H1 (cell line): Measurements from ENCODE around the gene FEM1C. TPM values are rescaled to one million over a fixed set of nuclear protein-coding genes. Genes with fewer than 3 reads are reported as not detected.

Experiments used
- CTCF ChIA-PET: fragments of 300-600 bp; sonication (Branson Sonifier 250); formaldehyde crosslinking; loops from one replicate; lab custom pipeline; 2021; ENCODE audit not compliant: partially characterized antibody; lab: Charles Lee
- POLR2A ChIA-PET: fragments of 300-600 bp; sonication (Branson Sonifier 250); formaldehyde crosslinking; loops from one replicate; lab custom pipeline; 2021; ENCODE audit warnings: inconsistent platforms; ENCODE audit not compliant: partially characterized antibody; lab: Charles Lee
- DNase-seq, 2 experiments: peaks; one replicate each; pipeline versions ENCODE4 v3.0.0 to v3.0.0-alpha.2; 2010 to 2022; ENCODE audit warnings: low spot score in 2 of 2, low read depth in 1 of 2, mixed read lengths in 1 of 2
- FAIRE-seq: peaks from 2 replicates; lab custom pipeline; 2011; peaks lifted over from hg19 to GRCh38; lab: Jason Lieb, UNC
- H2AFZ ChIP-seq: 2 replicates; pipeline ENCODE4 v1.8.1; 2012; ENCODE audit warnings: low read length, inconsistent platforms
- H2AK5ac ChIP-seq: 2 replicates; pipeline ENCODE4 v1.6.1; 2013; ENCODE audit warnings: low read depth, low read length
- H2BK120ac ChIP-seq: replicated peaks from 2 replicates; pipeline ENCODE3; 2013; ENCODE audit warnings: low read depth, low read length, inconsistent platforms
- H2BK12ac ChIP-seq: 2 replicates; pipeline ENCODE4 v1.6.1; 2013; ENCODE audit warnings: low read depth, low read length
- H2BK15ac ChIP-seq: 2 replicates; pipeline ENCODE4 v1.6.1; 2013; ENCODE audit warnings: low read length
- H2BK20ac ChIP-seq: 2 replicates; pipeline ENCODE4 v1.6.1; 2013; ENCODE audit warnings: low read length
- H2BK5ac ChIP-seq: 2 replicates; pipeline ENCODE4 v1.6.1; 2013; ENCODE audit warnings: low read depth, low read length
- H3K14ac ChIP-seq: 2 replicates; pipeline ENCODE4 v1.6.1; 2013; ENCODE audit warnings: inconsistent platforms; ENCODE audit not compliant: insufficient read length
- H3K18ac ChIP-seq: 2 replicates; pipeline ENCODE4 v1.6.1; 2013; ENCODE audit warnings: low read length; ENCODE audit errors: extremely low read depth
- H3K23ac ChIP-seq: 2 replicates; pipeline ENCODE4 v1.6.1; 2013; ENCODE audit warnings: inconsistent platforms; ENCODE audit not compliant: insufficient read length
- H3K23me2 ChIP-seq: 2 replicates; pipeline ENCODE4 v1.6.1; 2013; ENCODE audit warnings: low read depth, low read length
- H3K27ac ChIP-seq: 2 replicates; pipeline ENCODE4 v1.6.1; 2011; ENCODE audit warnings: low read depth, low read length, inconsistent platforms
- H3K27me3 ChIP-seq, 4 experiments: replicated peaks in 1 of 4; 1 replicate in 1 of 4; 2 replicates in 3 of 4; pipeline versions ENCODE4 v1.6.1 to v1.8.1; 2011 to 2013; ENCODE audit warnings: low read length in 3 of 4, mild to moderate bottlenecking in 3 of 4, inconsistent platforms in 2 of 4, mixed read lengths in 2 of 4, moderate library complexity in 1 of 4; ENCODE audit not compliant: control insufficient read depth in 3 of 4, insufficient read depth in 3 of 4; ENCODE audit errors: extremely low read depth in 1 of 4
- H3K36me3 ChIP-seq, 4 experiments: 2 replicates each; pipeline versions ENCODE4 v1.6.1 to v1.8.1; 2011 to 2013; ENCODE audit warnings: mild to moderate bottlenecking in 4 of 4, low read length in 3 of 4, moderate library complexity in 2 of 4, control low read depth in 1 of 4, inconsistent platforms in 1 of 4; ENCODE audit not compliant: insufficient read depth in 4 of 4, control insufficient read depth in 2 of 4
- H3K4ac ChIP-seq: replicated peaks from 2 replicates; pipeline ENCODE3; 2013; ENCODE audit warnings: low read length, low read depth, mixed read lengths, inconsistent platforms; ENCODE audit not compliant: insufficient read length
- H3K4me1 ChIP-seq, 4 experiments: replicated peaks in 1 of 4; 1 replicate in 1 of 4; 2 replicates in 3 of 4; pipeline versions ENCODE4 v1.6.1 to v1.8.1; 2011 to 2013; ENCODE audit warnings: low read length in 3 of 4, inconsistent platforms in 2 of 4, mixed read lengths in 1 of 4; ENCODE audit not compliant: insufficient read depth in 4 of 4, control insufficient read depth in 3 of 4
- H3K4me2 ChIP-seq, 2 experiments: 2 replicates each; pipeline versions ENCODE4 v1.6.1 to v1.8.1; 2011 to 2013; ENCODE audit warnings: low read depth in 2 of 2, low read length in 2 of 2, control low read depth in 1 of 2, inconsistent platforms in 1 of 2, mild to moderate bottlenecking in 1 of 2; ENCODE audit not compliant: insufficient read depth in 1 of 2
- H3K4me3 ChIP-seq, 4 experiments: fragments of 200-600, 300-600 bp in 1 of 4; sonication (generic), shearing (Covaris generic), sonication (Bioruptor Twin) in 1 of 4; 2 replicates each; pipeline versions ENCODE4 v1.5.1 to v1.8.1; 2011 to 2016; ENCODE audit warnings: low read length in 4 of 4, low read depth in 3 of 4, control low read depth in 2 of 4, inconsistent platforms in 2 of 4, mild to moderate bottlenecking in 2 of 4, mixed read lengths in 1 of 4, moderate library complexity in 1 of 4; ENCODE audit not compliant: insufficient read depth in 2 of 4; ENCODE audit errors: extremely low read depth in 1 of 4
- H3K56ac ChIP-seq: replicated peaks from 2 replicates; pipeline ENCODE3; 2013; ENCODE audit warnings: low read depth, mild to moderate bottlenecking, mixed read lengths, low read length, inconsistent platforms; ENCODE audit not compliant: insufficient read length
- H3K79me1 ChIP-seq: 2 replicates; pipeline ENCODE4 v1.6.1; 2013; ENCODE audit warnings: low read depth, low read length, control low read depth
- H3K79me2 ChIP-seq, 2 experiments: 2 replicates each; pipeline versions ENCODE4 v1.6.1 to v1.8.1; 2012 to 2013; ENCODE audit warnings: low read length in 2 of 2, mild to moderate bottlenecking in 2 of 2, inconsistent platforms in 1 of 2; ENCODE audit not compliant: insufficient read depth in 2 of 2, control insufficient read depth in 1 of 2
- H3K9ac ChIP-seq, 4 experiments: replicated peaks in 1 of 4; 1 replicate in 1 of 4; 2 replicates in 3 of 4; pipeline versions ENCODE4 v1.6.1 to v1.8.1; 2011 to 2013; ENCODE audit warnings: low read depth in 3 of 4, low read length in 3 of 4, control low read depth in 2 of 4, mild to moderate bottlenecking in 2 of 4, moderate library complexity in 2 of 4, inconsistent platforms in 1 of 4; ENCODE audit errors: extremely low read depth in 1 of 4
- H3K9me3 ChIP-seq, 2 experiments: 2 replicates each; pipeline versions ENCODE4 v1.6.1 to v1.8.1; 2012 to 2013; ENCODE audit warnings: mild to moderate bottlenecking in 2 of 2, moderate library complexity in 2 of 2, control low read depth in 1 of 2, inconsistent platforms in 1 of 2, low read depth in 1 of 2, low read length in 1 of 2, mixed read lengths in 1 of 2; ENCODE audit not compliant: insufficient read depth in 2 of 2
- H4K20me1 ChIP-seq, 2 experiments: replicated peaks in 1 of 2; 2 replicates each; pipeline versions ENCODE3 to v1.8.1; 2011 to 2013; ENCODE audit warnings: inconsistent platforms in 2 of 2, low read length in 2 of 2, mild to moderate bottlenecking in 1 of 2; ENCODE audit not compliant: insufficient read depth in 2 of 2, control insufficient read depth in 1 of 2
- H4K5ac ChIP-seq: 2 replicates; pipeline ENCODE4 v1.6.1; 2013; ENCODE audit warnings: low read length, low read depth, mixed read lengths, inconsistent platforms; ENCODE audit not compliant: insufficient read length
- H4K8ac ChIP-seq: 2 replicates; pipeline ENCODE4 v1.8.0; 2013; ENCODE audit warnings: mild to moderate bottlenecking, moderate library complexity, low read length, inconsistent platforms; ENCODE audit not compliant: insufficient read depth; ENCODE audit errors: extremely low read depth
- H4K91ac ChIP-seq: replicated peaks from 2 replicates; pipeline ENCODE3; 2013; ENCODE audit warnings: low read length, mixed read lengths, inconsistent platforms; ENCODE audit not compliant: insufficient read length
- BRCA1 ChIP-seq: IDR thresholded peaks from 2 replicates; pipeline ENCODE4 v1.6.1; 2012; ENCODE audit warnings: low read depth, low read length, improper control_type of control experiment
- CEBPB ChIP-seq: IDR thresholded peaks from 2 replicates; pipeline ENCODE4 v1.6.1; 2012; ENCODE audit warnings: low read depth, low read length
- EZH2 ChIP-seq: fragments of 200-600 bp; sonication (generic); IDR thresholded peaks from 2 replicates; pipeline ENCODE4 v1.7.1; 2012; ENCODE audit warnings: low read depth, mild to moderate bottlenecking, moderate library complexity, low read length, inconsistent platforms; ENCODE audit not compliant: severe bottlenecking
- GABPA ChIP-seq: IDR thresholded peaks from 2 replicates; pipeline ENCODE4 v1.6.1; 2011; ENCODE audit warnings: mild to moderate bottlenecking, low read length, moderate library complexity, borderline replicate concordance; ENCODE audit not compliant: insufficient read depth
- KDM4A ChIP-seq: IDR thresholded peaks from one replicate; pipeline ENCODE4 v1.7.1; 2012; ENCODE audit warnings: low read depth, mild to moderate bottlenecking, moderate library complexity, low read length, inconsistent platforms; ENCODE audit not compliant: severe bottlenecking
- SAP30 ChIP-seq: fragments of 300-600 bp; sonication (generic); IDR thresholded peaks from 2 replicates; pipeline ENCODE4 v1.7.1; 2012; ENCODE audit warnings: low read length, moderate library complexity, mild to moderate bottlenecking, inconsistent platforms; ENCODE audit not compliant: insufficient read depth, insufficient replicate concordance
- SIN3A ChIP-seq, 2 experiments: IDR thresholded peaks in 1 of 2; conservative IDR thresholded peaks in 1 of 2; 2 replicates each; pipeline ENCODE4 v1.6.1; 2011 to 2012; ENCODE audit warnings: low read length in 2 of 2, improper control_type of control experiment in 1 of 2, low read depth in 1 of 2, mild to moderate bottlenecking in 1 of 2
- TAF1 ChIP-seq: IDR thresholded peaks from 2 replicates; pipeline ENCODE4 v1.6.1; 2011; ENCODE audit warnings: mild to moderate bottlenecking, low read depth, low read length
- TBP ChIP-seq: IDR thresholded peaks from 2 replicates; pipeline ENCODE4 v1.6.1; 2011; ENCODE audit warnings: low read depth, low read length, improper control_type of control experiment
- WGBS, 2 experiments: shearing (Covaris generic) in 1 of 2; methylation state at CpG; one replicate each; pipeline versions ENCODE4 v1.1.6 to v1.1.7; 2013 to 2015; ENCODE audit warnings: low lambda C conversion rate in 2 of 2, mixed read lengths in 2 of 2, inconsistent platforms in 1 of 2, low coverage in 1 of 2, missing lambda C conversion rate in 1 of 2; ENCODE audit not compliant: insufficient replicate concordance in 2 of 2, insufficient coverage in 1 of 2, insufficient read length in 1 of 2; ENCODE audit errors: extremely low coverage in 1 of 2, missing lambda C conversion rate in 1 of 2; 5-methylcytosine and 5-hydroxymethylcytosine counted together
- polyA plus RNA-seq, 7 experiments: library from polyadenylated mRNA; depleted of rRNA in 3 of 7; stranded (reverse) in 5 of 7; unstranded in 2 of 7; fragments of >200 nt in 5 of 7; fragments of 200-250 nt in 2 of 7; gene quantifications; 1 replicate in 5 of 7; 2 replicates in 1 of 7; 4 replicates in 1 of 7; pipeline versions ENCODE4 v1.2.1 to v1.2.3, GENCODE V29; 2011 to 2013; ENCODE audit warnings: missing spikeins in 2 of 7, mixed read lengths in 2 of 7
- total RNA-seq: library from RNA; stranded (reverse); fragmentation: NEBNext Ultra II Directional; extraction: Animal tissue kit (Norgen Biotek cat#: 25700); gene quantifications from 2 replicates; pipeline ENCODE4 v1.2.1, GENCODE V29; 2021

FEM1C gene
- total and polyA plus RNA-seq, 2 of the 8 experiments (the other 6 are each of a cell fraction or from before 2014, with no cell fraction given) = 4.4 to 17.7 TPM

GRCh38 chr5:115470921-115471320 is 73.7 kb downstream of the FEM1C start:
- Histone ChIP-seq H2BK12ac (no peak overlapping the region), H3K27ac (no peak overlapping the region), H2AFZ (no peak overlapping the region), H2BK5ac (no peak overlapping the region), H3K4me2 (no peak overlapping the region), H3K27me3 (no peaks in the 10 kb centered on the region), H3K4me3 (no peak overlapping the region), H2BK20ac (no peak overlapping the region), H3K18ac (no peak overlapping the region), H3K79me2 (no peaks in the 10 kb centered on the region), H3K4ac (no peak overlapping the region), H4K91ac (no peak overlapping the region), H4K20me1 (no peaks in the 10 kb centered on the region), H3K9me3 (no peaks in the 10 kb centered on the region), H3K79me1 (no peaks in the 10 kb centered on the region), H3K23ac (no peak overlapping the region), H2AK5ac (no peak overlapping the region), H3K14ac (no peak overlapping the region), H3K23me2 (no peaks in the 10 kb centered on the region), H2BK120ac (no peak overlapping the region), H3K56ac (no peak overlapping the region), H4K8ac (no peak overlapping the region), H2BK15ac (no peak overlapping the region), H3K4me1 (peaks cover 0 to 2% (median under 1%) of the 10 kb centered on the region in 4 experiments; a peak in 4 of 7 replicates), H3K36me3 (no peaks in the 10 kb centered on the region), H4K5ac (no peak overlapping the region), H3K9ac (no peak overlapping the region)
- FAIRE-seq = no peak
- TF ChIP-seq GABPA (no peak), CEBPB (no peak), EZH2 (no peak), BRCA1 (no peak), SAP30 (no peak), KDM4A (no peak), TBP (no peak), TAF1 (no peak), SIN3A (conservative IDR thresholded peaks at IDR 0.05 in 1 of 2, IDR thresholded peaks at IDR 0.05 in 1 of 2; ENCODE audit: low read depth in 1 of 2, low read length in 2 of 2) (no peak)
- ChIA-PET POLR2A (interaction anchor here (1.4 kb wide), 1 partner anchor 73 kb away, joined by 3 read pairs; the partner anchor contains the start of gene FEM1C), CTCF (no interaction called here)
- 100% methylated on average over 1 of the region's 1 CpG; no CpG with 5 or more reads in 1 of the 2 experiments for WGBS, 2 experiments
- no peak for DNase-seq
